ENCODE results near the gene FBXO39. TPM values are rescaled to one million over a fixed set of nuclear protein-coding genes. Genes with fewer than 3 reads are reported as not detected.

Gene FBXO39
- total RNA-seq, 1 donor from 2014 or later: 0.58 TPM

Other genes starting within 250 kb of the FBXO39 start
- gene PITPNM3, start 219.7 kb upstream of the FBXO39 start, total RNA-seq: 0.15 and 0.82 TPM in 2 replicates
- gene KIAA0753, start 135.5 kb upstream of the FBXO39 start, total RNA-seq: 17.3 and 19.8 TPM in 2 replicates
- gene TXNDC17, start 135.2 kb upstream of the FBXO39 start, total RNA-seq: 177 and 221 TPM in 2 replicates
- gene MED31, start 124.6 kb upstream of the FBXO39 start, total RNA-seq: 12.0 and 15.7 TPM in 2 replicates
- 2.7 TPM in 1 of 2 replicates, not detected in the other for gene C17orf100, start 124.5 kb upstream of the FBXO39 start, total RNA-seq
- gene SLC13A5, start 62.8 kb upstream of the FBXO39 start, total RNA-seq: not detected in 2 replicates
- gene XAF1, start 20.2 kb upstream of the FBXO39 start, total RNA-seq: 19.4 and 82.8 TPM in 2 replicates
- gene TEKT1, start 55.5 kb downstream of the FBXO39 start, total RNA-seq: not detected in 2 replicates
- gene ALOX12, start 219.8 kb downstream of the FBXO39 start, total RNA-seq: not detected in 2 replicates
- gene RNASEK, start 236.4 kb downstream of the FBXO39 start, total RNA-seq: 459 and 493 TPM in 2 replicates
- gene BCL6B, start 246.8 kb downstream of the FBXO39 start, total RNA-seq: 120 and 180 TPM in 2 replicates